ENCODE measurements around the gene BGLAP. TPM values are rescaled to one million over a fixed set of nuclear protein-coding genes. Genes with fewer than 3 reads are reported as not detected.
A peak's percentile ranks its signal among the peaks of the same experiment; 100 is the strongest.

The BGLAP gene
- total RNA-seq, 1 donor from 2014 or later, result 1.2 TPM

DNA sequence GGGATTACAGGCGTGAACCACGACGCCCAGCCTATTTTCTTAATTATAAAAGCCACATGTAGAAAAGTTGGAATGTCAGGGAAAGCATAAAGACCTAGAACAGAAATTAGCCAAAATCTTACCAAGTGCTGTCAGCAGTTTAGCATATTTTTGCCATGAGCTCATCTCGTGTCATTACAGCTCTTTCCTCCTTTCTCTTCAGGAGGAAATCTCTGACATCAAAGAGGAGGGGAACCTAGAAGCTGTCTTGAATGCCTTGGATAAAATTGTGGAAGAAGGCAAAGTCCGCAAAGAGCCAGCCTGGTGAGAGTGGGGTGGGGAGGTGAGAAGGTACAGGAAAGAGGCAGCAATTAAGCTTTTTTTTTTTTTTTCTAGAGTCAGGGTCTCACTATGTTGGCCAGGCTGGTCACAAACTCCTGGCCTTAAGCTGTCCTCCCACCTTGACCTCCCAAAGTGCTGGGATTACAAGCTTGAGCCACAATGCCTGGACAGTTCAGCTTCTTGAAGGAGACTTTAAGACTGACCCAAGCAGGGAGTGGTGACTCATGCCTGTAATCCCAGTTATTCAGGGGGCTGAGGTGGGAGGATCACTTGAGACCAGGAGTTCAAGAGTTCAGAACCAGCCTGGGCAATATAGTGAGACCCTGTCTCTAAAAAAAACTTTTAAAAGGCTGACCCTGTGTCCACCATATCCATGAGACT lies 8.4 kb upstream of the BGLAP start:
- H3K27me3 Mint-ChIP-seq (ENCODE audit: unreplicated experiment), result peaks cover 5% of the 10 kb centered on the region
- peak overlapping the region; percentile 79 for H3K27ac Mint-ChIP-seq (ENCODE audit: unreplicated experiment)
- peaks cover 19% of the 10 kb centered on the region for H3K36me3 Mint-ChIP-seq (ENCODE audit: low read depth, unreplicated experiment)
- no peaks in the 10 kb centered on the region for H3K9me3 Mint-ChIP-seq (ENCODE audit: unreplicated experiment)
- no peak overlapping the region for H3K4me3 Mint-ChIP-seq (ENCODE audit: unreplicated experiment)
- DNase-seq (ENCODE audit: low spot score), result no peak
- peaks cover 3% of the 10 kb centered on the region for H3K4me1 Mint-ChIP-seq (ENCODE audit: unreplicated experiment)
- TF ChIP-seq, protein P1, sequence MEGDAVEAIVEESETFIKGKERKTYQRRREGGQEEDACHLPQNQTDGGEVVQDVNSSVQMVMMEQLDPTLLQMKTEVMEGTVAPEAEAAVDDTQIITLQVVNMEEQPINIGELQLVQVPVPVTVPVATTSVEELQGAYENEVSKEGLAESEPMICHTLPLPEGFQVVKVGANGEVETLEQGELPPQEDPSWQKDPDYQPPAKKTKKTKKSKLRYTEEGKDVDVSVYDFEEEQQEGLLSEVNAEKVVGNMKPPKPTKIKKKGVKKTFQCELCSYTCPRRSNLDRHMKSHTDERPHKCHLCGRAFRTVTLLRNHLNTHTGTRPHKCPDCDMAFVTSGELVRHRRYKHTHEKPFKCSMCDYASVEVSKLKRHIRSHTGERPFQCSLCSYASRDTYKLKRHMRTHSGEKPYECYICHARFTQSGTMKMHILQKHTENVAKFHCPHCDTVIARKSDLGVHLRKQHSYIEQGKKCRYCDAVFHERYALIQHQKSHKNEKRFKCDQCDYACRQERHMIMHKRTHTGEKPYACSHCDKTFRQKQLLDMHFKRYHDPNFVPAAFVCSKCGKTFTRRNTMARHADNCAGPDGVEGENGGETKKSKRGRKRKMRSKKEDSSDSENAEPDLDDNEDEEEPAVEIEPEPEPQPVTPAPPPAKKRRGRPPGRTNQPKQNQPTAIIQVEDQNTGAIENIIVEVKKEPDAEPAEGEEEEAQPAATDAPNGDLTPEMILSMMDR (IDR thresholded peaks at IDR 0.05; ENCODE audit: unreplicated experiment), result no peak

DNA sequence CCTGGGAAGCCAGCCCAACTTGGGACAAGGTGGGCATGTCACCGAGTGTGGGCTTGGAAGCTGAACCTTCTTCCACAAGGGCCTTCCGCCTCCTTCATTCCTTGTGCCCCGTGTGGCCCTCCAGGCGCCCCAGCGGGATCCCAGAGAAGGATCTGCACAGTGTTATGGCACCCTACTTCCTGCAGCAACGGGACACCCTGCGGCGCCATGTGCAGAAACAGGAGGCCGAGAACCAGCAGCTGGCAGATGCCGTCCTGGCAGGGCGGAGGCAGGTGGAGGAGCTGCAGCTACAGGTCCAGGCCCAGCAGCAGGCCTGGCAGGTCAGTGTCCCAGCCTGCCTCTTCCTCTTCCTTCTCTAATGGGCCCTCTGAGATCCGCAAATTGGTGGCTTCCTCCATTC lies 5.8 kb upstream of the BGLAP start:
- no peaks in the 10 kb centered on the region for H3K9me3 Mint-ChIP-seq (ENCODE audit: unreplicated experiment)
- H3K4me3 Mint-ChIP-seq (ENCODE audit: unreplicated experiment), result no peak overlapping the region
- no peak for DNase-seq (ENCODE audit: low spot score)
- peaks cover 17% of the 10 kb centered on the region for H3K36me3 Mint-ChIP-seq (ENCODE audit: low read depth, unreplicated experiment)
- TF ChIP-seq, protein P1 (IDR thresholded peaks at IDR 0.05; ENCODE audit: unreplicated experiment), result no peak
- H3K4me1 Mint-ChIP-seq (ENCODE audit: unreplicated experiment), result peaks cover 3% of the 10 kb centered on the region
- no peak overlapping the region for H3K27ac Mint-ChIP-seq (ENCODE audit: unreplicated experiment)
- peaks cover 10% of the 10 kb centered on the region for H3K27me3 Mint-ChIP-seq (ENCODE audit: unreplicated experiment)

DNA sequence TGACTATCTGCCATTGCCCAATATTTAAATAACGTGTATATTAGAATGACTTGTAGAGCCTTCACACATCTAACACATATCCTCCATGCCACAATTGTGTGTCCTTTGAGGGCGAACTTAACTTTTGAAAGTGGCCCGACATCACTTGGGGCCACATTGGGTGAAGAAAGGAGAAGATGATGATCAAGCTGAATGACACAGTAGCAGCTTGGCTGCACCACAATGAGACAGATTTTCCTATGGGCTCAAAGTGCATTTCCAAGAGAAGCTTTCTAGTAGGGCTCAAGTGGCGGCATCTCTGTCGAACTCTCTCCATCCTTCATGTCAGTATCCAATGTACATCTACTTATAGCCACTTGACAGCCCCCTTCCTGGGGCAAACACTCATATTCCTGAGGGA lies 3.7 kb upstream of the BGLAP start:
- TF ChIP-seq, protein P1 (IDR thresholded peaks at IDR 0.05; ENCODE audit: unreplicated experiment), result no peak
- no peaks in the 10 kb centered on the region for H3K9me3 Mint-ChIP-seq (ENCODE audit: unreplicated experiment)
- H3K4me1 Mint-ChIP-seq (ENCODE audit: unreplicated experiment), result peaks cover 3% of the 10 kb centered on the region
- H3K4me3 Mint-ChIP-seq (ENCODE audit: unreplicated experiment), result no peak overlapping the region
- peaks cover 17% of the 10 kb centered on the region for H3K36me3 Mint-ChIP-seq (ENCODE audit: low read depth, unreplicated experiment)
- DNase-seq (ENCODE audit: low spot score), result no peak
- H3K27me3 Mint-ChIP-seq (ENCODE audit: unreplicated experiment), result peaks cover 10% of the 10 kb centered on the region
- H3K27ac Mint-ChIP-seq (ENCODE audit: unreplicated experiment), result no peak overlapping the region

DNA sequence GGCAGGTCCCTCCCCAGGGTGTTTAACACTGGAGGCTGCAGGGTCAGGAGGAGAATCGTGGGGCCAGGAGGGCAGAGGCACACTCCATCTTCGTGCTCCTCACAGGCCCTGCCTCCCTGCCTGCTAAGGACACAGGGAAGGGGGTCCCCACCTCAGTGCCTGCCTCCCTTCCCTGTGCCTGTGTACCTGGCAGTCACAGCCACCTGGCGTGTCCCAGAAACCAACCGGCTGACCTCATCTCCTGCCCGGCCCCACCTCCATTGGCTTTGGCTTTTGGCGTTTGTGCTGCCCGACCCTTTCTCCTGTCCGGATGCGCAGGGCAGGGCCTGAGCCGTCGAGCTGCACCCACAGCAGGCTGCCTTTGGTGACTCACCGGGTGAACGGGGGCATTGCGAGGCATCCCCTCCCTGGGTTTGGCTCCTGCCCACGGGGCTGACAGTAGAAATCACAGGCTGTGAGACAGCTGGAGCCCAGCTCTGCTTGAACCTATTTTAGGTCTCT lies 623 bp upstream of the BGLAP start:
- Mint-ChIP-seq H3K27me3 (ENCODE audit: unreplicated experiment) (peaks cover 14% of the 10 kb centered on the region), H3K4me3 (ENCODE audit: unreplicated experiment) (no peak overlapping the region), H3K36me3 (ENCODE audit: low read depth, unreplicated experiment) (peaks cover 13% of the 10 kb centered on the region), H3K4me1 (ENCODE audit: unreplicated experiment) (peaks cover 7% of the 10 kb centered on the region), H3K27ac (ENCODE audit: unreplicated experiment) (no peak overlapping the region), H3K9me3 (ENCODE audit: unreplicated experiment) (no peaks in the 10 kb centered on the region)
- TF ChIP-seq, protein P1 (IDR thresholded peaks at IDR 0.05; ENCODE audit: unreplicated experiment), result no peak
- no peak for DNase-seq (ENCODE audit: low spot score)

DNA sequence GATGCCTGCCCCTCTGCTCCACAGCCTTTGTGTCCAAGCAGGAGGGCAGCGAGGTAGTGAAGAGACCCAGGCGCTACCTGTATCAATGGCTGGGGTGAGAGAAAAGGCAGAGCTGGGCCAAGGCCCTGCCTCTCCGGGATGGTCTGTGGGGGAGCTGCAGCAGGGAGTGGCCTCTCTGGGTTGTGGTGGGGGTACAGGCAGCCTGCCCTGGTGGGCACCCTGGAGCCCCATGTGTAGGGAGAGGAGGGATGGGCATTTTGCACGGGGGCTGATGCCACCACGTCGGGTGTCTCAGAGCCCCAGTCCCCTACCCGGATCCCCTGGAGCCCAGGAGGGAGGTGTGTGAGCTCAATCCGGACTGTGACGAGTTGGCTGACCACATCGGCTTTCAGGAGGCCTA lies 754 bp downstream of the BGLAP start:
- no peaks in the 10 kb centered on the region for H3K9me3 Mint-ChIP-seq (ENCODE audit: unreplicated experiment)
- DNase-seq (ENCODE audit: low spot score), result no peak
- H3K4me1 Mint-ChIP-seq (ENCODE audit: unreplicated experiment), result peaks cover 7% of the 10 kb centered on the region
- H3K4me3 Mint-ChIP-seq (ENCODE audit: unreplicated experiment), result no peak overlapping the region
- peaks cover 9% of the 10 kb centered on the region for H3K36me3 Mint-ChIP-seq (ENCODE audit: low read depth, unreplicated experiment)
- TF ChIP-seq, protein P1 (IDR thresholded peaks at IDR 0.05; ENCODE audit: unreplicated experiment), result no peak
- H3K27ac Mint-ChIP-seq (ENCODE audit: unreplicated experiment), result no peak overlapping the region
- peaks cover 10% of the 10 kb centered on the region for H3K27me3 Mint-ChIP-seq (ENCODE audit: unreplicated experiment)
